Neural cell (in vitro differentiated cells): ENCODE results near the gene SGO2. TPM values are rescaled to one million over a fixed set of nuclear protein-coding genes. Genes with fewer than 3 reads are reported as not detected.

ENCODE experiments used
- H2AFZ ChIP-seq: fragments of 200-600, 300-800 bp; sonication (generic), shearing (Covaris generic); 2 replicates; pipeline ENCODE4 v1.6.0; 2014; ENCODE audit warnings: low read depth, mild to moderate bottlenecking, antibody characterized with exemption, low read length, moderate library complexity
- H3F3A ChIP-seq: fragments of 200-600 bp; shearing (Covaris generic); 2 replicates; pipeline ENCODE4 v1.6.1; 2016; ENCODE audit warnings: mild to moderate bottlenecking, moderate library complexity, mixed read lengths, antibody characterized with exemption, low read length; ENCODE audit not compliant: insufficient read depth, poor library complexity, severe bottlenecking
- H3K27ac ChIP-seq: fragments of 200-600, 300-800 bp; sonication (generic), shearing (Covaris generic); 2 replicates; pipeline ENCODE4 v1.5.1; 2014; ENCODE audit warnings: mild to moderate bottlenecking, low read length, moderate library complexity
- H3K27me3 ChIP-seq: fragments of 300-800, 200-600 bp; sonication (generic), shearing (Covaris generic); 2 replicates; pipeline ENCODE4 v1.6.0; 2014; ENCODE audit warnings: mild to moderate bottlenecking, low read depth, low read length, moderate library complexity; ENCODE audit not compliant: insufficient read depth
- H3K36me3 ChIP-seq: fragments of 300-800, 200-600 bp; sonication (generic), shearing (Covaris generic); 2 replicates; pipeline ENCODE4 v1.5.1; 2014; ENCODE audit warnings: mild to moderate bottlenecking, antibody characterized with exemption, low read length, moderate library complexity; ENCODE audit not compliant: insufficient read depth
- H3K4me2 ChIP-seq: fragments of 300-800, 200-600 bp; sonication (generic), shearing (Covaris generic); 2 replicates; pipeline ENCODE4 v1.6.0; 2014; ENCODE audit warnings: mild to moderate bottlenecking, low read length
- H3K4me3 ChIP-seq: fragments of 300-800, 200-600 bp; sonication (generic), shearing (Covaris generic); 2 replicates; pipeline ENCODE4 v1.5.1; 2014; ENCODE audit warnings: mild to moderate bottlenecking, low read length, moderate library complexity
- H3K79me2 ChIP-seq: fragments of 200-600 bp; shearing (Covaris generic); replicated peaks from 2 replicates; pipeline ENCODE4 v1.6.0; 2014; ENCODE audit warnings: mild to moderate bottlenecking, low read length, moderate library complexity; ENCODE audit not compliant: insufficient read depth
- H3K9ac ChIP-seq: fragments of 300-800, 200-600 bp; sonication (generic), shearing (Covaris generic); 2 replicates; pipeline ENCODE4 v1.6.1; 2016; ENCODE audit warnings: mild to moderate bottlenecking, low read length, mixed read lengths
- H3K9me2 ChIP-seq: fragments of 200-600 bp; shearing (Covaris generic); 2 replicates; pipeline ENCODE4 v1.6.1; 2016; ENCODE audit warnings: mild to moderate bottlenecking, low read length, mixed read lengths; ENCODE audit not compliant: insufficient read depth
- H3K9me3 ChIP-seq: fragments of 200-600, 300-800 bp; sonication (generic), shearing (Covaris generic); 2 replicates; pipeline ENCODE4 v1.6.1; 2016; ENCODE audit warnings: mild to moderate bottlenecking, mixed run types, low read length, moderate library complexity, mixed read lengths
- H4K20me1 ChIP-seq: fragments of 200-600 bp; shearing (Covaris generic); 2 replicates; pipeline ENCODE4 v1.6.1; 2016; ENCODE audit warnings: mild to moderate bottlenecking, mixed run types; ENCODE audit not compliant: insufficient read depth
- CTCF ChIP-seq: fragments of 450-650 bp; IDR thresholded peaks from 2 replicates; pipeline ENCODE4 v1.5.1; 2014; ENCODE audit warnings: antibody characterized with exemption, mild to moderate bottlenecking, moderate library complexity; ENCODE audit not compliant: poor library complexity, severe bottlenecking
- EP300 ChIP-seq: fragments of 450-650 bp; conservative IDR thresholded peaks from 2 replicates; pipeline ENCODE4 v1.6.1; 2014; ENCODE audit warnings: antibody characterized with exemption, mild to moderate bottlenecking, moderate library complexity; ENCODE audit not compliant: poor library complexity, severe bottlenecking
- EZH2 ChIP-seq: fragments of 200-600, 300-800 bp; shearing (Covaris generic), sonication (generic); IDR thresholded peaks from 2 replicates; pipeline ENCODE4 v1.6.1; 2014; ENCODE audit warnings: antibody characterized with exemption, low read length, borderline replicate concordance, mild to moderate bottlenecking; ENCODE audit not compliant: insufficient read depth, poor library complexity, severe bottlenecking
- MXI1 ChIP-seq: fragments of 450-650 bp; conservative IDR thresholded peaks from 2 replicates; pipeline ENCODE4 v1.6.1; 2014; ENCODE audit warnings: antibody characterized with exemption, mild to moderate bottlenecking; ENCODE audit not compliant: poor library complexity, severe bottlenecking
- POLR2AphosphoS5 ChIP-seq: IDR thresholded peaks from 2 replicates; pipeline ENCODE4 v1.6.1; 2012
- RAD21 ChIP-seq: fragments of 450-650 bp; conservative IDR thresholded peaks from 2 replicates; pipeline ENCODE4 v1.6.1; 2014; ENCODE audit warnings: antibody characterized with exemption, mild to moderate bottlenecking, moderate library complexity
- REST ChIP-seq: IDR thresholded peaks from 2 replicates; pipeline ENCODE4 v1.6.1; 2012; ENCODE audit warnings: borderline replicate concordance
- SMC3 ChIP-seq: fragments of 450-650 bp; conservative IDR thresholded peaks from 2 replicates; pipeline ENCODE4 v1.6.1; 2014; ENCODE audit warnings: antibody characterized with exemption, mild to moderate bottlenecking, moderate library complexity; ENCODE audit not compliant: poor library complexity
- TAF1 ChIP-seq: IDR thresholded peaks from 2 replicates; pipeline ENCODE4 v1.6.1; 2012; ENCODE audit warnings: low read depth
- polyA plus RNA-seq: library from polyadenylated mRNA; depleted of rRNA; stranded (reverse); fragments of >200 nt; gene quantifications from 2 replicates; pipeline ENCODE4 v1.2.3, GENCODE V29; 2014

The SGO2 gene
- polyA plus RNA-seq, 1 donor from 2014 or later = 0.73 TPM

GRCh38 chr2:200533754-200534153 is 7.7 kb downstream of the SGO2 start:
- no peak for TF ChIP-seq SMC3
- no peak for TF ChIP-seq TAF1
- TF ChIP-seq EP300 = no peak
- TF ChIP-seq POLR2AphosphoS5 = no peak
- TF ChIP-seq CTCF = no peak
- no peak for TF ChIP-seq REST
- no peak for TF ChIP-seq EZH2
- TF ChIP-seq RAD21 = no peak
- TF ChIP-seq MXI1 = no peak
- Histone ChIP-seq H3K79me2 (no peaks in the 10 kb centered on the region), H3K4me3 (no peak overlapping the region), H3K9me3 (no peaks in the 10 kb centered on the region), H3K9ac (no peak overlapping the region), H3K9me2 (no peaks in the 10 kb centered on the region), H3F3A (no peaks in the 10 kb centered on the region), H2AFZ (no peak overlapping the region), H4K20me1 (no peaks in the 10 kb centered on the region), H3K27me3 (no peaks in the 10 kb centered on the region), H3K27ac (no peak overlapping the region), H3K36me3 (no peaks in the 10 kb centered on the region), H3K4me2 (no peak overlapping the region)

GRCh38 chr2:200534572-200534971 is 8.6 kb downstream of the SGO2 start:
- no peaks in the 10 kb centered on the region for H3K79me2 ChIP-seq
- no peak overlapping the region for H3K27ac ChIP-seq
- H3K36me3 ChIP-seq = no peaks in the 10 kb centered on the region
- no peak overlapping the region for H3K4me2 ChIP-seq
- TF ChIP-seq EP300 (no peak), TAF1 (no peak), POLR2AphosphoS5 (no peak), MXI1 (no peak), REST (no peak), RAD21 (no peak), SMC3 (no peak), CTCF (no peak), EZH2 (no peak)
- H3K9me3 ChIP-seq = no peaks in the 10 kb centered on the region
- no peaks in the 10 kb centered on the region for H3K27me3 ChIP-seq
- no peaks in the 10 kb centered on the region for H3K9me2 ChIP-seq
- no peak overlapping the region for H3K4me3 ChIP-seq
- no peak overlapping the region for H3K9ac ChIP-seq
- no peak overlapping the region for H2AFZ ChIP-seq
- no peaks in the 10 kb centered on the region for H3F3A ChIP-seq
- no peaks in the 10 kb centered on the region for H4K20me1 ChIP-seq
